HepG2 (cell line): ENCODE data around the gene ZBTB48. TPM values are rescaled to one million over a fixed set of nuclear protein-coding genes. Genes with fewer than 3 reads are reported as not detected.

Source experiments
- ATAC-seq: fragments of 200-7000 bp; cut with Tn5 transposase; 3 replicates; pipeline ENCODE4 v1.9.1; 2020; ENCODE audit warnings: mild to moderate bottlenecking, moderate library complexity
- BruUV-seq: library from RNA; stranded (reverse); fragments of 400-500 nt; replicated peaks from 2 replicates; lab custom pipeline; 2021; lab: Mats Ljungman, UMichigan
- CTCF ChIA-PET: fragments of 300-600 bp; formaldehyde crosslinking; extraction: SDS; loops from one replicate; lab custom pipeline; 2021; ENCODE audit warnings: low total read pairs, inconsistent platforms, low intra/inter-chr PET ratio; lab: Yijun Ruan, JAX
- POLR2A ChIA-PET: fragments of 350-600 bp; sonication (Branson Sonifier 250); formaldehyde crosslinking; loops from one replicate; lab custom pipeline; 2020; ENCODE audit warnings: antibody characterized with exemption, inconsistent platforms; lab: Yijun Ruan, JAX
- DNase-seq: peaks from one replicate; pipeline ENCODE4 v3.0.0-alpha.2; 2015; ENCODE audit warnings: low spot score
- FAIRE-seq: peaks from 3 replicates; lab custom pipeline; 2011; peaks lifted over from hg19 to GRCh38; lab: Jason Lieb, UNC
- H2AFZ ChIP-seq: one replicate; pipeline ENCODE4 v1.6.1; 2011; ENCODE audit warnings: low read length, inconsistent platforms
- H3K27ac ChIP-seq: fragments of 300-600 bp; 3 replicates; pipeline ENCODE4 v1.8.0; 2011; ENCODE audit warnings: mixed run types, mild to moderate bottlenecking, mixed read lengths, low read length, inconsistent platforms; ENCODE audit not compliant: insufficient read depth; ENCODE audit errors: extremely low read length
- H3K27me3 ChIP-seq, 2 experiments: fragments of 200-600 bp in 1 of 2; 2 replicates in 1 of 2; 3 replicates in 1 of 2; pipeline versions ENCODE4 v1.6.0 to v1.8.0; 2011; ENCODE audit warnings: low read length in 2 of 2, mild to moderate bottlenecking in 2 of 2, moderate library complexity in 2 of 2, inconsistent platforms in 1 of 2; ENCODE audit not compliant: insufficient read depth in 2 of 2, control insufficient read depth in 1 of 2
- H3K36me3 ChIP-seq, 2 experiments: fragments of 200-600 bp in 1 of 2; replicated peaks in 1 of 2; 2 replicates in 1 of 2; 3 replicates in 1 of 2; pipeline versions ENCODE4 v1.5.1 to v1.8.0; 2011; ENCODE audit warnings: low read length in 2 of 2, inconsistent platforms in 1 of 2; ENCODE audit not compliant: insufficient read depth in 2 of 2, control insufficient read depth in 1 of 2
- H3K4me1 ChIP-seq: 2 replicates; pipeline ENCODE4 v1.5.1; 2012; ENCODE audit warnings: low read length, inconsistent platforms; ENCODE audit not compliant: insufficient read depth
- H3K4me2 ChIP-seq: 2 replicates; pipeline ENCODE4 v1.6.0; 2011; ENCODE audit warnings: low read depth, low read length, inconsistent platforms
- H3K4me3 ChIP-seq, 3 experiments: fragments of 200-600 bp in 1 of 3; sonication (generic), shearing (Covaris generic) in 1 of 3; replicated peaks in 1 of 3; 2 replicates each; pipeline ENCODE4 v1.5.1; 2011 to 2016; ENCODE audit warnings: low read length in 3 of 3, inconsistent platforms in 2 of 3, low read depth in 2 of 3, mild to moderate bottlenecking in 2 of 3, control low read depth in 1 of 3, mixed read lengths in 1 of 3; ENCODE audit not compliant: insufficient read depth in 1 of 3
- H3K79me2 ChIP-seq: one replicate; pipeline ENCODE4 v1.6.1; 2011; ENCODE audit warnings: low read length, inconsistent platforms; ENCODE audit not compliant: insufficient read depth
- H3K9ac ChIP-seq: 2 replicates; pipeline ENCODE4 v1.6.0; 2011; ENCODE audit warnings: mild to moderate bottlenecking, low read depth, low read length, inconsistent platforms; ENCODE audit not compliant: insufficient read depth
- H3K9me3 ChIP-seq: 2 replicates; pipeline ENCODE4 v1.5.1; 2012; ENCODE audit warnings: mild to moderate bottlenecking, low read length
- H4K20me1 ChIP-seq: 2 replicates; pipeline ENCODE4 v1.6.0; 2011; ENCODE audit warnings: inconsistent platforms, mild to moderate bottlenecking, low read length, moderate library complexity; ENCODE audit not compliant: insufficient read depth
- ADNP ChIP-seq: sonication (generic); formaldehyde crosslinking; IDR thresholded peaks from 2 replicates; pipeline ENCODE4 v1.4.0; 2020; ENCODE audit warnings: missing genetic modification reagents
- ASH2L ChIP-seq: fragments of 300-600, 200-600 bp; sonication (generic); IDR thresholded peaks from 2 replicates; pipeline ENCODE4 v1.7.0; 2017; ENCODE audit warnings: low read depth, mild to moderate bottlenecking, moderate library complexity, mixed read lengths, low read length; ENCODE audit not compliant: insufficient read length
- NFYB ChIP-seq: sonication (generic); formaldehyde crosslinking; IDR thresholded peaks from 2 replicates; pipeline ENCODE4 v1.4.0; 2020; ENCODE audit warnings: missing genetic modification reagents
- NR2F6 ChIP-seq, 2 experiments: IDR thresholded peaks; 2 replicates each; pipeline ENCODE4 v1.6.1; 2016; ENCODE audit warnings: antibody characterized with exemption in 1 of 2, mild to moderate bottlenecking in 1 of 2
- PHB2 ChIP-seq: fragments of 450-650 bp; IDR thresholded peaks from 2 replicates; pipeline ENCODE4 v1.6.1; 2018; ENCODE audit not compliant: partially characterized antibody
- SMYD3 ChIP-seq: sonication (generic); formaldehyde crosslinking; IDR thresholded peaks from 2 replicates; pipeline ENCODE4 v1.8.1; 2023; ENCODE audit warnings: mild to moderate bottlenecking, missing genetic modification reagents
- TCF7L2 ChIP-seq: IDR thresholded peaks from 2 replicates; pipeline ENCODE4 v1.6.1; 2011; ENCODE audit warnings: mild to moderate bottlenecking, low read depth, low read length, moderate library complexity
- ZNF121 ChIP-seq: sonication (generic); formaldehyde crosslinking; IDR thresholded peaks from 2 replicates; pipeline ENCODE4 v1.5.0; 2020; ENCODE audit warnings: mild to moderate bottlenecking, missing genetic modification reagents
- ZNF572 ChIP-seq: sonication (generic); formaldehyde crosslinking; IDR thresholded peaks from 2 replicates; pipeline ENCODE4 v1.5.1; 2020; ENCODE audit warnings: mild to moderate bottlenecking, missing genetic modification reagents
- WGBS: methylation state at CpG from one replicate; pipeline ENCODE4 v1.1.6; 2017; ENCODE audit warnings: low lambda C conversion rate; 5-methylcytosine and 5-hydroxymethylcytosine counted together
- in situ Hi-C: cut with HindIII; loops from 2 replicates; pipeline ENCODE4 v1.10.0; 2017; ENCODE audit warnings: low pct_unique_long_range_greater_than_20kb; ENCODE audit not compliant: extremely low pct_ligation_motif_present
- intact Hi-C: fragments of 100-400 bp; cut with micrococcal nuclease; formaldehyde crosslinking; loops from one replicate; pipeline ENCODE4 v1.10.0; 2022; ENCODE audit not compliant: unreplicated experiment
- polyA plus RNA-seq, 8 experiments: library from polyadenylated mRNA; depleted of rRNA in 3 of 8; stranded (reverse) in 7 of 8; unstranded in 1 of 8; fragments of >200 nt; fragmentation: Illumina TruSeq in 4 of 8; extraction: Trizol in 4 of 8; gene quantifications; 2 replicates each; pipeline versions ENCODE4 v1.2.1 to v1.2.3, GENCODE V29; 2011 to 2016; ENCODE audit warnings: low read depth in 4 of 8, missing spikeins in 1 of 8, mixed read lengths in 1 of 8; ENCODE audit not compliant: insufficient read depth in 1 of 8
- total RNA-seq, 5 experiments: library from RNA; depleted of rRNA; stranded (reverse); fragments of >200 nt; fragmentation: Illumina TruSeq; extraction: Trizol; gene quantifications; 2 replicates each; pipeline ENCODE4 v1.2.3, GENCODE V29; 2016; ENCODE audit warnings: low read depth in 1 of 5
- TF ChIP-seq, protein P1 (sequence below): sonication (generic); formaldehyde crosslinking; IDR thresholded peaks from 2 replicates; pipeline ENCODE4 v1.4.0; 2020; ENCODE audit warnings: missing genetic modification reagents
- TF ChIP-seq, protein P2 (sequence below): sonication (generic); formaldehyde crosslinking; IDR thresholded peaks from 2 replicates; pipeline ENCODE4 v1.8.0; 2022; ENCODE audit warnings: low read depth, missing genetic modification reagents
- TF ChIP-seq, protein P3 (sequence below): sonication (generic); formaldehyde crosslinking; conservative IDR thresholded peaks from 2 replicates; pipeline ENCODE4 v1.4.0; 2020; ENCODE audit warnings: missing genetic modification reagents
- TF ChIP-seq, protein P4 (sequence below): sonication (generic); formaldehyde crosslinking; IDR thresholded peaks from 2 replicates; pipeline ENCODE4 v1.9.0; 2022; ENCODE audit warnings: low read depth, missing genetic modification reagents
- TF ChIP-seq, protein P5 (sequence below): sonication (generic); formaldehyde crosslinking; IDR thresholded peaks from 2 replicates; pipeline ENCODE4 v1.4.0; 2020; ENCODE audit warnings: mild to moderate bottlenecking, missing genetic modification reagents

ZBTB48 gene
- total and polyA plus RNA-seq, 2 of the 13 experiments (the other 11 are each of a cell fraction or from before 2014, with no cell fraction given) = 13.0 to 17.1 TPM

DNA sequence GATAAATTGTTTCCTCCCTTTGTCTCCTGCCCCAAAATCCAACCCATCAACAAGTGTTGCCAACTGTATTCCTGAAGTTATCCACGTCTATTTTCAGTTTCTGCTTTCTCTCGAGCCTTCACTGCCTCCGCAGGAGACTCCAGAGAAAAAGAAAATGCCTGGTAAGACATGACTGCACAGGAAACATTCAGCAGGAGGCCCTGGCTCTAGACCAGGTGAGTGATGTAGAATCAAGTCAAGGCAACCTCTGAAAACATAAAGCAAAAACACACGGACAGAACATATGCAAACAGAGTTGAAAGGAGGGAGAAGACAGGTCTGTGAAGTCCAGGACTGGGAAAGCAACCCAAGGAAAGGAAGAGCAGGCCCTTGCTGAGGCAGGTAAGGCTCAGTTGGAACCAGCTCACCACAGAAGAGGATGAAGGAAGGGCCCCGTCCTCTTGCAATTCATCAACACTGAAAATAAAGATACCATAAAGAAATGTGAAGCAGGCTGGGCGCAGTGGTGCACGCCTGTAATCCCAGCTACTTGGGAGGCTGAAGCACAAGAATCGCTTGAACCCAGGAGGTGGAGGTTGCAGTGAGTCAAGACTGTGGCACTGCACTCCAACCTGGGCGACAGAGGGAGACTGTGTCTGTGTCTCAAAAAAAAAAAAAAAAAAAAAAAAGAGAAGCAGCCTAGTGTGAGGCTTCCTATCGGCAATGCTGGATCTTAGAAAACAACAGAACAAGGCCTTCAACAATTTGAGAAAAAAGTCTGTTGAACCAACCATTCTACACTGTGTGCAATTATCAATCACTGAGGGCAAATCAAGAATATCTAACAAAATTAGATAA lies 34.3 kb upstream of the ZBTB48 start (continued):
- TF ChIP-seq ASH2L = no peak
- TF ChIP-seq NR2F6 (IDR thresholded peaks at IDR 0.05) = no peak
- no peak for TF ChIP-seq NR2F6 (CRISPR knock-in tag; IDR thresholded peaks at IDR 0.05)
- TF ChIP-seq, protein P1, sequence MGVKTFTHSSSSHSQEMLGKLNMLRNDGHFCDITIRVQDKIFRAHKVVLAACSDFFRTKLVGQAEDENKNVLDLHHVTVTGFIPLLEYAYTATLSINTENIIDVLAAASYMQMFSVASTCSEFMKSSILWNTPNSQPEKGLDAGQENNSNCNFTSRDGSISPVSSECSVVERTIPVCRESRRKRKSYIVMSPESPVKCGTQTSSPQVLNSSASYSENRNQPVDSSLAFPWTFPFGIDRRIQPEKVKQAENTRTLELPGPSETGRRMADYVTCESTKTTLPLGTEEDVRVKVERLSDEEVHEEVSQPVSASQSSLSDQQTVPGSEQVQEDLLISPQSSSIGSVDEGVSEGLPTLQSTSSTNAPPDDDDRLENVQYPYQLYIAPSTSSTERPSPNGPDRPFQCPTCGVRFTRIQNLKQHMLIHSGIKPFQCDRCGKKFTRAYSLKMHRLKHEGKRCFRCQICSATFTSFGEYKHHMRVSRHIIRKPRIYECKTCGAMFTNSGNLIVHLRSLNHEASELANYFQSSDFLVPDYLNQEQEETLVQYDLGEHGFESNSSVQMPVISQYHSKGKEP = no peak

DNA sequence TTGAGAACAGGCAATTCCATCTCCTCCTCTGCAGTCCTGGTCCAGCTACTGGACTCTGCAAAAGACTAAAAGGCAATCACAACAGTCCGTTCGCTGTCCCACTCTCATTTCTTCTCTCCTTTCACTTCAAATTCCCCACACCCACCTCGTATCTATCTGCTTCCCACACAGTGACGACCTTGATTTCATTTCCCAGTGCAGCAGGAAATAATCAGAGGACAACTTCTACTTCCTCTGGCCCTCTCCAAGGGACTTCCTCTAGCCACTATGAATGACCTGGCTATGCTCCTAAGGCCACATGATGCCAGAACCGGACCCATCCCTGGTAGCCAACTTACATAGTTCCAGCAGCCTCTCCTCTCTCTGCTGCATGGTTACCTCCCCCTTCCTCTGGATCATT lies 33.5 kb upstream of the ZBTB48 start:
- BruUV-seq = no TSS peak
- intact Hi-C loops = no loop called here
- FAIRE-seq (no peak), ATAC-seq (no peak), DNase-seq (no peak)
- H3K9ac ChIP-seq = no peak overlapping the region
- H3K9me3 ChIP-seq = no peaks in the 10 kb centered on the region
- no peak overlapping the region for H2AFZ ChIP-seq
- no peaks in the 10 kb centered on the region for H3K4me1 ChIP-seq
- no peak overlapping the region for H3K4me2 ChIP-seq
- H4K20me1 ChIP-seq = no peaks in the 10 kb centered on the region
- H3K4me3 ChIP-seq = no peak overlapping the region
- in situ Hi-C loops = no loop called here
- no peaks in the 10 kb centered on the region for H3K27me3 ChIP-seq
- CTCF ChIA-PET = no interaction called here
- H3K79me2 ChIP-seq = peaks cover 3% of the 10 kb centered on the region
- POLR2A ChIA-PET = no interaction called here
- peaks cover 26 to 61% of the 10 kb centered on the region in 2 experiments for H3K36me3 ChIP-seq
- H3K27ac ChIP-seq = no peak overlapping the region
- 97% methylated on average over 5 of the region's 5 CpGs for WGBS
- TF ChIP-seq NFYB (CRISPR knock-in tag) = no peak
- TF ChIP-seq, protein P2, sequence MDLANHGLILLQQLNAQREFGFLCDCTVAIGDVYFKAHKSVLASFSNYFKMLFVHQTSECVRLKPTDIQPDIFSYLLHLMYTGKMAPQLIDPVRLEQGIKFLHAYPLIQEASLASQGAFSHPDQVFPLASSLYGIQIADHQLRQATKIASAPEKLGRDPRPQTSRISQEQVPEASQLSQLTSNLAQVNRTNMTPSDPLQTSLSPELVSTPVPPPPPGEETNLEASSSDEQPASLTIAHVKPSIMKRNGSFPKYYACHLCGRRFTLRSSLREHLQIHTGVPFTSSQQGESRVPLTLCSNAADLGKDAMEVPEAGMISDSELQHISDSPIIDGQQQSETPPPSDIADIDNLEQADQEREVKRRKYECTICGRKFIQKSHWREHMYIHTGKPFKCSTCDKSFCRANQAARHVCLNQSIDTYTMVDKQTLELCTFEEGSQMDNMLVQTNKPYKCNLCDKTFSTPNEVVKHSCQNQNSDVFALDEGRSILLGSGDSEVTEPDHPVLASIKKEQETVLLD (CRISPR knock-in tag) = no peak
- no peak for TF ChIP-seq TCF7L2
- no peak for TF ChIP-seq SMYD3
- TF ChIP-seq, protein P3, sequence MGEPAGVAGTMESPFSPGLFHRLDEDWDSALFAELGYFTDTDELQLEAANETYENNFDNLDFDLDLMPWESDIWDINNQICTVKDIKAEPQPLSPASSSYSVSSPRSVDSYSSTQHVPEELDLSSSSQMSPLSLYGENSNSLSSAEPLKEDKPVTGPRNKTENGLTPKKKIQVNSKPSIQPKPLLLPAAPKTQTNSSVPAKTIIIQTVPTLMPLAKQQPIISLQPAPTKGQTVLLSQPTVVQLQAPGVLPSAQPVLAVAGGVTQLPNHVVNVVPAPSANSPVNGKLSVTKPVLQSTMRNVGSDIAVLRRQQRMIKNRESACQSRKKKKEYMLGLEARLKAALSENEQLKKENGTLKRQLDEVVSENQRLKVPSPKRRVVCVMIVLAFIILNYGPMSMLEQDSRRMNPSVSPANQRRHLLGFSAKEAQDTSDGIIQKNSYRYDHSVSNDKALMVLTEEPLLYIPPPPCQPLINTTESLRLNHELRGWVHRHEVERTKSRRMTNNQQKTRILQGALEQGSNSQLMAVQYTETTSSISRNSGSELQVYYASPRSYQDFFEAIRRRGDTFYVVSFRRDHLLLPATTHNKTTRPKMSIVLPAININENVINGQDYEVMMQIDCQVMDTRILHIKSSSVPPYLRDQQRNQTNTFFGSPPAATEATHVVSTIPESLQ = no peak
- TF ChIP-seq, protein P4, sequence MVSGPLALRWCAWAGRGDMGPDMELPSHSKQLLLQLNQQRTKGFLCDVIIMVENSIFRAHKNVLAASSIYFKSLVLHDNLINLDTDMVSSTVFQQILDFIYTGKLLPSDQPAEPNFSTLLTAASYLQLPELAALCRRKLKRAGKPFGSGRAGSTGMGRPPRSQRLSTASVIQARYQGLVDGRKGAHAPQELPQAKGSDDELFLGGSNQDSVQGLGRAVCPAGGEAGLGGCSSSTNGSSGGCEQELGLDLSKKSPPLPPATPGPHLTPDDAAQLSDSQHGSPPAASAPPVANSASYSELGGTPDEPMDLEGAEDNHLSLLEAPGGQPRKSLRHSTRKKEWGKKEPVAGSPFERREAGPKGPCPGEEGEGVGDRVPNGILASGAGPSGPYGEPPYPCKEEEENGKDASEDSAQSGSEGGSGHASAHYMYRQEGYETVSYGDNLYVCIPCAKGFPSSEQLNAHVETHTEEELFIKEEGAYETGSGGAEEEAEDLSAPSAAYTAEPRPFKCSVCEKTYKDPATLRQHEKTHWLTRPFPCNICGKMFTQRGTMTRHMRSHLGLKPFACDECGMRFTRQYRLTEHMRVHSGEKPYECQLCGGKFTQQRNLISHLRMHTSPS (CRISPR knock-in tag) = no peak
- TF ChIP-seq PHB2 = no peak
- no peak for TF ChIP-seq ZNF572 (CRISPR knock-in tag)
- TF ChIP-seq, protein P5, sequence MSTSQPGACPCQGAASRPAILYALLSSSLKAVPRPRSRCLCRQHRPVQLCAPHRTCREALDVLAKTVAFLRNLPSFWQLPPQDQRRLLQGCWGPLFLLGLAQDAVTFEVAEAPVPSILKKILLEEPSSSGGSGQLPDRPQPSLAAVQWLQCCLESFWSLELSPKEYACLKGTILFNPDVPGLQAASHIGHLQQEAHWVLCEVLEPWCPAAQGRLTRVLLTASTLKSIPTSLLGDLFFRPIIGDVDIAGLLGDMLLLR = no peak
- no peak for TF ChIP-seq ZNF121
- TF ChIP-seq ADNP (CRISPR knock-in tag) = no peak
